ENCODE measurements around the gene IFT88. TPM values are rescaled to one million over a fixed set of nuclear protein-coding genes. Genes with fewer than 3 reads are reported as not detected.

IFT88 gene
- total RNA-seq, 1 experiment from 2014 or later, result 5.2 TPM

GRCh38 chr13:20544201-20544923, 22.6 kb upstream of the IFT88 start:
- no CpG with 5 or more reads among the region's 7 CpGs for WGBS (ENCODE audit: extremely low coverage, insufficient read length, low lambda C conversion rate)

More at GRCh38 chr13:20544201-20544923, 22.6 kb upstream of the IFT88 start:
- Mint-ChIP-seq H3K27me3 (ENCODE audit: low read depth) (peaks cover 6% of the 10 kb centered on the region), H3K4me1 (peaks cover 10 to 13% of the 10 kb centered on the region in 2 experiments), H3K4me3 (no peak overlapping the region), H3K27ac (no peak overlapping the region), H3K9me3 (peaks cover 0 to 4% of the 10 kb centered on the region in 2 experiments; a peak in 1 of 5 replicates), H3K36me3 (ENCODE audit: insufficient read depth in 1 of 3, low read depth in 3 of 3) (no peaks in the 10 kb centered on the region)
- Histone ChIP-seq H3K79me2 (ENCODE audit: insufficient read depth, low read length) (no peaks in the 10 kb centered on the region), H3K9me3 (ENCODE audit: control insufficient read depth, low read depth, low read length) (no peaks in the 10 kb centered on the region), H3K56ac (ENCODE audit: insufficient read length, low read depth, low read length) (no peak overlapping the region), H3K23ac (ENCODE audit: insufficient read length, low read depth, low read length) (no peak overlapping the region), H3K14ac (ENCODE audit: insufficient read depth, low read length) (no peak overlapping the region), H4K5ac (ENCODE audit: insufficient read length, low read depth, low read length) (no peak overlapping the region), H3K23me2 (ENCODE audit: insufficient read length, low read depth, low read length, poor library complexity, severe bottlenecking) (no peaks in the 10 kb centered on the region), H3K4me1 (ENCODE audit: insufficient read depth, low read length) (no peaks in the 10 kb centered on the region), H2BK120ac (ENCODE audit: low read depth, low read length, poor library complexity, severe bottlenecking) (no peak overlapping the region), H2BK5ac (ENCODE audit: insufficient read length, low read length) (no peak overlapping the region), H3K4me2 (ENCODE audit: insufficient read depth, insufficient read length, low read length) (no peak overlapping the region), H4K8ac (replicated peaks; ENCODE audit: insufficient read length, low read depth, low read length) (no peak overlapping the region), H2BK12ac (ENCODE audit: insufficient read length, low read depth, low read length) (no peak overlapping the region), H2AK5ac (ENCODE audit: insufficient read length, low read length) (no peak overlapping the region), H2AFZ (ENCODE audit: low read length) (peak overlapping the region; percentile 1), H4K91ac (ENCODE audit: insufficient read length, low read depth, low read length) (no peak overlapping the region), H3K27me3 (ENCODE audit: insufficient read depth, low read length) (no peaks in the 10 kb centered on the region), H4K20me1 (ENCODE audit: control insufficient read depth, insufficient read depth, insufficient read length) (no peaks in the 10 kb centered on the region), H2BK15ac (ENCODE audit: low read depth, low read length) (no peak overlapping the region), H3K4ac (ENCODE audit: low read depth, low read length) (no peak overlapping the region), H3K79me1 (ENCODE audit: insufficient read depth, low read depth, low read length, poor library complexity, severe bottlenecking) (no peaks in the 10 kb centered on the region), H2BK20ac (ENCODE audit: low read depth, low read length, poor library complexity, severe bottlenecking) (no peak overlapping the region), H3K27ac (ENCODE audit: insufficient read length, low read depth, low read length) (no peak overlapping the region), H3K18ac (ENCODE audit: insufficient read length, low read depth, low read length) (no peak overlapping the region), H3T11ph (ENCODE audit: low read length) (no peak overlapping the region), H3K9ac (ENCODE audit: extremely low read depth, insufficient read length, low read length) (no peak overlapping the region)
- no peak for TF ChIP-seq CTCF (conservative IDR thresholded peaks at IDR 0.05)
- no peak for DNase-seq

All from H9 (cell line).